ENCODE results near the gene TAF5L.
"Not testable (repeated sequence)": the region's sequence is repeated elsewhere in the genome, so short reads cannot be mapped to it uniquely, and the experiment has no call there.

TAF5L gene

GRCh38 chr1:229567109-229567868 is 58.6 kb downstream of the TAF5L start:
- DNase-seq (ENCODE audit: low read depth in 2 of 2): no peak

DNA sequence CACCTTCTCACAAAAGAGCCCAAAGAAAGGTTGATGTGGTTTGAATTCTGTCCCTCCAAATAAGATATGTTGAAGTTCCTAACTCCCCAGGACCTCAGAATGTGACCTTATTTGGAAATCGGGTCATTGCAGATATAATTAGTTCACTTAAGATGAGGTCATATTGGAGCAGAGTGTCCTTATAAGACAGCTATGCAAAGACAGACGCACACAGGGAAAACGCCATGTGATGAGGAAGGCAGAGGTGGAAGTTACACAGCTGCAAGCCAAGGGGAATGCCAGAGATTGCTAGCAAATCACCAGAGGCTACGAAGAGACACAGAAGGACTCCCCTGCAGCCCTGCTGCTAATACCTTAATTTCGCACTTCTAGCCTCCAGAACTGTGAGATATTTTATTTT is 62.2 kb downstream of the TAF5L start:
- DNase-seq (ENCODE audit: low read depth in 2 of 2): no peak

DNA sequence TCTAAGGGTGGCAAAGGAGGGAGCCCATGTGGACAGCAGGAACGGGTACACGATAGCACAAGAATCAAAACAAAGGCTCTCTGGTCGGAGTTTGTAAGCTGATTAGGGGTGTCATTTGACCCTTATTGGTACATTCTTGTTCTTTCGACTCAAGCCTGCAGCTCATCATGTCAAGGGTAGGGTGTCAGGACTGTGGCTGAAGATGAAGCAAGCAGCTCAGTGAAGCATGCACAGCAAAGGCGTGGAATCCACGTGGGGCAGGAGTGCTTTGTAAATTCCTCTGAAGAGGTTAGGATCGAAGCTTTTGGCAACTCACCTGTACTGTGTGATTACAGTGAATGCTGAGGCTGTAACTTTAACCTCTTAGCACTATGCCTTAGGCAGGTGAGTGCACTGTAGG is 62.7 kb downstream of the TAF5L start:
- DNase-seq (ENCODE audit: low read depth in 2 of 2): no peak

- DNase-seq (ENCODE audit: low read depth in 2 of 2): no peak
Measured at GRCh38 chr1:229562686-229563085, 63.2 kb downstream of the TAF5L start.

- no peak for DNase-seq (ENCODE audit: low read depth in 2 of 2)
Measured at GRCh38 chr1:229561141-229561540, 64.8 kb downstream of the TAF5L start.

- DNase-seq (ENCODE audit: low read depth in 2 of 2): not testable (repeated sequence)
Measured at GRCh38 chr1:229560124-229560523, 65.8 kb downstream of the TAF5L start.

- not testable (repeated sequence) for DNase-seq (ENCODE audit: low read depth in 2 of 2)
Measured at GRCh38 chr1:229559336-229559801, 66.6 kb downstream of the TAF5L start.

- DNase-seq (ENCODE audit: low read depth in 2 of 2): peak; percentile 87 to 90
Measured at GRCh38 chr1:229558460-229559335, 67.2 kb downstream of the TAF5L start, which contains the start of gene ABCB10. TSS of gene ABCB10 (minus strand) at chr1:229558707. CDS start at chr1:229558652, 55 bp downstream.

GRCh38 chr1:229557913-229558414 is 68.0 kb downstream of the TAF5L start:
- DNase-seq (ENCODE audit: low read depth in 2 of 2): peak in 1 of 2 donors; percentile 8

GRCh38 chr1:229557200-229557850 is 68.6 kb downstream of the TAF5L start:
- no peak for DNase-seq (ENCODE audit: low read depth in 2 of 2)

DNA sequence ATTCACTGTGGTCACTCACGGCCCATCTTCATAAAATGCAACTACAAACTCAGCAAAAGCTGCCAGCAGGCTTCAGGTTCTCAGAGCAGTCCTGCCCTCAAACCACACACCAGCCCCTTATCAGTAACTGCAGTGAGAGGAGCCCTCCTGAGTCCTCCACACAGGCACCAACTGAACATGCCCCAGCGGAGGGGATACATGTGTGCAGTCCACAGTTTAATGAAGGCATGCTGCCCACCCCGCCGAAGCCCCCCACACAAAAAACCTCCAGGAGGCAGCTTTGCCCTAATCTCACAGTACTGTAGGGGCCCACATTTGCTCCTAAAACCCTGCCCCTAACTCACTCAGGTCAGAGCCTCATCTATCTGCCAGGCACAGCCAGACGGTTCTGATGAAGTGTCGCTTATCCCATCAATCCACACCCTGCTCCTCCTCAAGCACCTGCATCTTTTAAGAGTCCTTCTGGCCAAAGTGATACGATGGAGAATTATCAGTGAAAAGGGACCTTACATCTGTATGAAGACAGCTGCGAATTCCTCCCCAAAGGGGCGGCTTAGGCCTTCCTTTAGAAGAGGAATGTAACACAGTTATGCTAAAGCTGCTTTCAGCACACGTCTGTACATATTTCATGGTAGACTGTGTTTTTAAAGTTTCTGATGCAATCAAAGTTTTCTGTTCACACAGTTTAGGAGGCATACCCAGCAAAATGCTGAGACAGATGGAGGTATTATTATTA is 70.9 kb downstream of the TAF5L start:
- no peak for DNase-seq (ENCODE audit: low read depth in 2 of 2)

- DNase-seq (ENCODE audit: low read depth in 2 of 2): no peak
Measured at GRCh38 chr1:229553621-229554130, 72.2 kb downstream of the TAF5L start.

GRCh38 chr1:229552732-229553131 is 73.2 kb downstream of the TAF5L start:
- DNase-seq (ENCODE audit: low read depth in 2 of 2): no peak

- DNase-seq (ENCODE audit: low read depth in 2 of 2): no peak
Measured at GRCh38 chr1:229550812-229551567, 74.9 kb downstream of the TAF5L start.

DNA sequence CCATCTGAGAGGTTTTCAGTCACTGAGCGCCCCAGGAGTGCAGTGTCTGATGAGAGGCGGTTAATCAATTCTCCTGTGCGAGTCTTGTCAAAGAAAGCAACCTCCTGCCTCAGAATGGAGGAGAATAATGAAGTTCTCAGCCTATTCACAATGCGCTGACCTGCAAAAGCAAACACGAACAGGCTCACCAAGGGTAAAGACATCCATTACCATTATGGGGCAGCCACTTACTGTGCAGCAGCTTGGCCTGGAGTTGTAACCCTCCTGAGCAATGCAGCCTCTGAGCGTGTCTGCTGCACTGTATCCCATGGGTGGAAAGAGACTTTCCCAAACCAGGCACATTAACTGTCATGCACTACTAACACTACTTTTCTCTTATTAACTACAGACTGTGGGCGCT is 78.4 kb downstream of the TAF5L start:
- no peak for DNase-seq (ENCODE audit: low read depth in 2 of 2)

DNA sequence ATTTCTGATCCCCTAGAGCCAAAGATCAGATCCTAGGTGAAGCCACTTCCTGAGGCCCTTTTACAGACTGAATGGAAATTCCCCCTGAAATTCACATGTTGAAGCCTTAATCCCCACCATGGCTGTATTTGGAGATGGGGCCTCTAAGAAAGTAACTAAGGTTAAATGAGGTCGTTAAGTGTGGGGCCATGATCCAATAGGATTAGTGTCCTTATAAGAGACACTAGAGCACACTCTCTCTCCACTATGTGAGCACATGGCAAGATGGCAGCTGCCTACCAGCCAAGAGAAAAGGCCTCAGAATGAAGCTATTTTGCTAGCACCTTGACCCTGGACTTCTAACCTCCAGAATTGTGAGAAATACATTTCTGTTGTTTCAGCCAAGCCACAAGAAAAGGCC is 81.3 kb downstream of the TAF5L start:
- DNase-seq (ENCODE audit: low read depth in 2 of 2): no peak
